ENCODE data around the gene TEKT2.

The TEKT2 gene

GRCh38 chr1:36095760-36096405 is 12.0 kb downstream of the TEKT2 start:
- Histone ChIP-seq H3K9ac (ENCODE audit: low read length) (no peak overlapping the region), H3K27ac (ENCODE audit: low read length) (no peak overlapping the region)

GRCh38 chr1:36096500-36097432 is 12.9 kb downstream of the TEKT2 start:
- Histone ChIP-seq H3K9ac (ENCODE audit: low read length) (no peak overlapping the region), H3K27me3 (ENCODE audit: low read depth, low read length) (no peaks in the 10 kb centered on the region), H2AFZ (ENCODE audit: low read depth, low read length) (no peak overlapping the region), H3K79me2 (ENCODE audit: low read length) (no peaks in the 10 kb centered on the region), H3K36me3 (replicated peaks; ENCODE audit: low read depth, low read length) (peaks cover 11% of the 10 kb centered on the region), H3K27ac (ENCODE audit: low read length) (no peak overlapping the region), H3K4me2 (ENCODE audit: low read length) (no peak overlapping the region), H4K20me1 (ENCODE audit: insufficient read depth, low read length) (no peaks in the 10 kb centered on the region), H3K4me3 (ENCODE audit: low read length) (no peak overlapping the region), H3K9me3 (ENCODE audit: insufficient read depth, low read length) (no peaks in the 10 kb centered on the region), H3K4me1 (ENCODE audit: low read length) (peaks cover 3% of the 10 kb centered on the region; the same call in 1 of the 2 replicates)
- TF ChIP-seq CTCF (IDR thresholded peaks at IDR 0.05; ENCODE audit: low read depth, low read length) = no peak
- TF ChIP-seq EZH2phosphoT487 (IDR thresholded peaks at IDR 0.05; ENCODE audit: low read depth) = no peak

More at GRCh38 chr1:36095760-36096405, 12.0 kb downstream of the TEKT2 start:
- H3K79me2 ChIP-seq (ENCODE audit: low read length) = no peaks in the 10 kb centered on the region
- H3K4me1 ChIP-seq (ENCODE audit: low read length) = peaks cover 3% of the 10 kb centered on the region; the same call in 1 of the 2 replicates
- TF ChIP-seq CTCF (IDR thresholded peaks at IDR 0.05; ENCODE audit: low read depth, low read length) (no peak), EZH2phosphoT487 (IDR thresholded peaks at IDR 0.05; ENCODE audit: low read depth) (no peak)
- H4K20me1 ChIP-seq (ENCODE audit: insufficient read depth, low read length) = no peaks in the 10 kb centered on the region
- no peaks in the 10 kb centered on the region for H3K9me3 ChIP-seq (ENCODE audit: insufficient read depth, low read length)
- H3K27me3 ChIP-seq (ENCODE audit: low read depth, low read length) = no peaks in the 10 kb centered on the region
- H3K36me3 ChIP-seq (replicated peaks; ENCODE audit: low read depth, low read length) = peaks cover 11% of the 10 kb centered on the region
- no peak overlapping the region for H3K4me3 ChIP-seq (ENCODE audit: low read length)
- H2AFZ ChIP-seq (ENCODE audit: low read depth, low read length) = no peak overlapping the region
- H3K4me2 ChIP-seq (ENCODE audit: low read length) = no peak overlapping the region

GRCh38 chr1:36097693-36098585 is 14.0 kb downstream of the TEKT2 start:
- peaks cover 3% of the 10 kb centered on the region; the same call in 1 of the 2 replicates for H3K4me1 ChIP-seq (ENCODE audit: low read length)
- no peak overlapping the region for H3K27ac ChIP-seq (ENCODE audit: low read length)
- no peaks in the 10 kb centered on the region for H3K9me3 ChIP-seq (ENCODE audit: insufficient read depth, low read length)
- H4K20me1 ChIP-seq (ENCODE audit: insufficient read depth, low read length) = no peaks in the 10 kb centered on the region
- TF ChIP-seq CTCF (IDR thresholded peaks at IDR 0.05; ENCODE audit: low read depth, low read length) (no peak), EZH2phosphoT487 (IDR thresholded peaks at IDR 0.05; ENCODE audit: low read depth) (no peak)
- peaks cover 11% of the 10 kb centered on the region for H3K36me3 ChIP-seq (replicated peaks; ENCODE audit: low read depth, low read length)
- no peak overlapping the region for H3K9ac ChIP-seq (ENCODE audit: low read length)
- no peaks in the 10 kb centered on the region for H3K27me3 ChIP-seq (ENCODE audit: low read depth, low read length)
- H2AFZ ChIP-seq (ENCODE audit: low read depth, low read length) = no peak overlapping the region
- no peak overlapping the region for H3K4me3 ChIP-seq (ENCODE audit: low read length)
- no peaks in the 10 kb centered on the region for H3K79me2 ChIP-seq (ENCODE audit: low read length)
- no peak overlapping the region for H3K4me2 ChIP-seq (ENCODE audit: low read length)

Data from OCI-LY3 (cell line).